SK-N-SH treated with all-trans-retinoic acid at 6 μM for 48 hours (cell line): Measurements from ENCODE around the gene TCERG1L.

Source experiments
- ATAC-seq: fragments of 200-7000 bp; cut with Tn5 transposase; 3 replicates; pipeline ENCODE4 v1.9.1; 2020; ENCODE audit warnings: mild to moderate bottlenecking, moderate library complexity
- ARNTL ChIP-seq: fragments of 450-650 bp; formaldehyde crosslinking; IDR thresholded peaks from 2 replicates; pipeline ENCODE4 v1.5.0; 2020; ENCODE audit warnings: low read depth, mild to moderate bottlenecking, moderate library complexity, borderline replicate concordance
- BACH2 ChIP-seq: fragments of 250-450 bp; sonication (Bioruptor Pico); IDR thresholded peaks from 2 replicates; pipeline ENCODE4 v1.9.0; 2021; ENCODE audit warnings: mild to moderate bottlenecking, borderline replicate concordance
- CREB5 ChIP-seq: fragments of 250-450 bp; sonication (Bioruptor Pico); IDR thresholded peaks from 2 replicates; pipeline ENCODE4 v1.5.1; 2020; ENCODE audit warnings: low read depth, mild to moderate bottlenecking, moderate library complexity
- CSDC2 ChIP-seq: fragments of 250-450 bp; sonication (Bioruptor Pico); IDR thresholded peaks from 2 replicates; pipeline ENCODE4 v1.5.0; 2020; ENCODE audit warnings: mild to moderate bottlenecking, moderate library complexity
- ESRRG ChIP-seq: fragments of 250-450 bp; sonication (Bioruptor Pico); IDR thresholded peaks from 2 replicates; pipeline ENCODE4 v1.6.1; 2021; ENCODE audit warnings: mild to moderate bottlenecking
- GLIS3 ChIP-seq: fragments of 250-450 bp; sonication (Bioruptor Pico); IDR thresholded peaks from 2 replicates; pipeline ENCODE4 v1.5.0; 2020; ENCODE audit warnings: mild to moderate bottlenecking, moderate library complexity
- ISL1 ChIP-seq: fragments of 250-450 bp; sonication (Bioruptor Pico); IDR thresholded peaks from 2 replicates; pipeline ENCODE4 v2.1.2; 2022; ENCODE audit warnings: mild to moderate bottlenecking, moderate library complexity
- PATZ1 ChIP-seq: fragments of 250-450 bp; sonication (Bioruptor Pico); IDR thresholded peaks from 2 replicates; pipeline ENCODE4 v1.8.0; 2020; ENCODE audit warnings: mild to moderate bottlenecking, moderate library complexity, borderline replicate concordance
- POU6F1 ChIP-seq: fragments of 250-450 bp; sonication (Bioruptor Pico); IDR thresholded peaks from 2 replicates; pipeline ENCODE4 v1.8.0; 2021; ENCODE audit warnings: low read depth, mild to moderate bottlenecking, moderate library complexity, borderline replicate concordance
- PPARA ChIP-seq: fragments of 250-450 bp; sonication (Bioruptor Pico); IDR thresholded peaks from 2 replicates; pipeline ENCODE4 v1.5.0; 2020; ENCODE audit warnings: mild to moderate bottlenecking, borderline replicate concordance
- SNAI2 ChIP-seq: fragments of 250-450 bp; sonication (Bioruptor Pico); IDR thresholded peaks from 2 replicates; pipeline ENCODE4 v1.5.0; 2020; ENCODE audit warnings: mild to moderate bottlenecking, moderate library complexity
- TCF4 ChIP-seq: fragments of 250-450 bp; sonication (Bioruptor Pico); IDR thresholded peaks from 2 replicates; pipeline ENCODE4 v1.8.0; 2021; ENCODE audit warnings: mild to moderate bottlenecking, moderate library complexity, borderline replicate concordance
- TOX ChIP-seq: fragments of 250-450 bp; sonication (Bioruptor Pico); IDR thresholded peaks from 2 replicates; pipeline ENCODE4 v1.8.0; 2021; ENCODE audit warnings: mild to moderate bottlenecking, moderate library complexity, borderline replicate concordance
- TSHZ2 ChIP-seq: fragments of 250-450 bp; sonication (Bioruptor Pico); IDR thresholded peaks from 2 replicates; pipeline ENCODE4 v1.5.0; 2020; ENCODE audit warnings: mild to moderate bottlenecking, moderate library complexity
- ZFP3 ChIP-seq: fragments of 250-450 bp; sonication (Bioruptor Pico); IDR thresholded peaks from 2 replicates; pipeline ENCODE4 v1.5.0; 2020; ENCODE audit warnings: mild to moderate bottlenecking, moderate library complexity
- ZFP30 ChIP-seq: fragments of 450-650 bp; formaldehyde crosslinking; IDR thresholded peaks from 2 replicates; pipeline ENCODE4 v1.5.0; 2022; ENCODE audit warnings: mild to moderate bottlenecking, moderate library complexity
- ZNF565 ChIP-seq: fragments of 450-650 bp; formaldehyde crosslinking; conservative IDR thresholded peaks from 2 replicates; pipeline ENCODE4 v1.5.0; 2020; ENCODE audit warnings: low read depth, mild to moderate bottlenecking, moderate library complexity
- ZNF70 ChIP-seq: fragments of 450-650 bp; formaldehyde crosslinking; IDR thresholded peaks from 2 replicates; pipeline ENCODE4 v1.5.0; 2020; ENCODE audit warnings: mild to moderate bottlenecking, moderate library complexity
- ZNF8 ChIP-seq: fragments of 450-650 bp; formaldehyde crosslinking; IDR thresholded peaks from 2 replicates; pipeline ENCODE4 v1.5.0; 2020; ENCODE audit warnings: mild to moderate bottlenecking, moderate library complexity
- TF ChIP-seq, protein P1 (sequence below): fragments of 250-450 bp; sonication (Bioruptor Pico); IDR thresholded peaks from 2 replicates; pipeline ENCODE4 v1.5.1; 2021; ENCODE audit warnings: mild to moderate bottlenecking, moderate library complexity

Gene TCERG1L

GRCh38 chr10:131067690-131068089, 243.8 kb downstream of the TCERG1L start:
- TF ChIP-seq CREB5 (CRISPR knock-in tag): no peak
- TF ChIP-seq ARNTL (CRISPR knock-in tag): no peak
- no peak for TF ChIP-seq TCF4 (CRISPR knock-in tag)
- no peak for TF ChIP-seq POU6F1 (CRISPR knock-in tag)
- TF ChIP-seq ISL1 (CRISPR knock-in tag): no peak
- TF ChIP-seq ZNF8 (CRISPR knock-in tag): no peak
- TF ChIP-seq SNAI2 (CRISPR knock-in tag): no peak
- TF ChIP-seq GLIS3: no peak
- no peak for TF ChIP-seq ZFP3 (CRISPR knock-in tag)
- TF ChIP-seq ZFP30: no peak
- TF ChIP-seq CSDC2 (CRISPR knock-in tag): no peak
- TF ChIP-seq, protein P1, sequence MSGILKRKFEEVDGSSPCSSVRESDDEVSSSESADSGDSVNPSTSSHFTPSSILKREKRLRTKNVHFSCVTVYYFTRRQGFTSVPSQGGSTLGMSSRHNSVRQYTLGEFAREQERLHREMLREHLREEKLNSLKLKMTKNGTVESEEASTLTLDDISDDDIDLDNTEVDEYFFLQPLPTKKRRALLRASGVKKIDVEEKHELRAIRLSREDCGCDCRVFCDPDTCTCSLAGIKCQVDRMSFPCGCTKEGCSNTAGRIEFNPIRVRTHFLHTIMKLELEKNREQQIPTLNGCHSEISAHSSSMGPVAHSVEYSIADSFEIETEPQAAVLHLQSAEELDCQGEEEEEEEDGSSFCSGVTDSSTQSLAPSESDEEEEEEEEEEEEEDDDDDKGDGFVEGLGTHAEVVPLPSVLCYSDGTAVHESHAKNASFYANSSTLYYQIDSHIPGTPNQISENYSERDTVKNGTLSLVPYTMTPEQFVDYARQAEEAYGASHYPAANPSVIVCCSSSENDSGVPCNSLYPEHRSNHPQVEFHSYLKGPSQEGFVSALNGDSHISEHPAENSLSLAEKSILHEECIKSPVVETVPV (CRISPR knock-in tag): no peak
- TF ChIP-seq PATZ1 (CRISPR knock-in tag): no peak
- no peak for TF ChIP-seq ZNF70
- TF ChIP-seq BACH2 (CRISPR knock-in tag): no peak
- TF ChIP-seq TSHZ2 (CRISPR knock-in tag): no peak
- TF ChIP-seq PPARA (CRISPR knock-in tag): no peak
- no peak for TF ChIP-seq ESRRG (CRISPR knock-in tag)
- TF ChIP-seq TOX (CRISPR knock-in tag): no peak
- ATAC-seq: no peak

- TF ChIP-seq SNAI2 (CRISPR knock-in tag): no peak
- TF ChIP-seq CSDC2 (CRISPR knock-in tag): no peak
- no peak for TF ChIP-seq ZNF565
- no peak for ATAC-seq
These were observed 245.7 kb downstream of the TCERG1L start for GRCh38 chr10:131065673-131066305.

DNA sequence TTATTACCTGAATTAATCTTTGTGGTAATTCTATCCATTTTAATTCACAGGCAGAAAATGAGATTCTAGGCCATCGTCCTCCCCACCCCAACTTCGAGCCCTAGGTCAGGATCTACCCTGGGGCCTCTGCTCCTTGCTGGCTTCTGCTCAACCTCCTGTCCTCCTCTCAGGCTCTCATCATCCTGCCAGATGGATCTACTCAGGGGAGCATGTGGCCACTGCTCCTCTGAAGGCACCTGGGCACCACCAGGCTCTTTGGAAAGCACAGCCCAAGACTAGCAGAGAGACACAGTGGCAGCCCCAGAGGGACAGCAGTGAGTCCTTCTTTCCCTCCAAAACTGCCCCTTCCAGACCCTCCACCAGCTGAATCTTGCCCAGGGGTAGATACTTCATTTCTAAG, 248.2 kb downstream of the TCERG1L start:
- ATAC-seq: no peak
- no peak for TF ChIP-seq ZNF70
